NB4 (cell line): Measurements from ENCODE around the gene CD226.

ENCODE experiments used
- CTCF ChIP-seq: IDR thresholded peaks from one replicate; pipeline ENCODE4 v1.5.1; 2012; ENCODE audit warnings: low read depth, low read length
- MAX ChIP-seq: IDR thresholded peaks from 2 replicates; pipeline ENCODE4 v1.6.1; 2011; ENCODE audit warnings: low read depth, low read length
- POLR2A ChIP-seq: IDR thresholded peaks from 2 replicates; pipeline ENCODE4 v1.6.1; 2011; ENCODE audit warnings: mild to moderate bottlenecking; ENCODE audit not compliant: insufficient read length; ENCODE audit errors: extremely low read depth

- TF ChIP-seq POLR2A (no peak), CTCF (no peak), MAX (no peak)
These were observed 8.4 kb upstream of the CD226 start for GRCh38 chr18:69956057-69956456.
